H7 (cell line): ENCODE results near the gene SLC25A45. TPM values are rescaled to one million over a fixed set of nuclear protein-coding genes. Genes with fewer than 3 reads are reported as not detected.

Experiments
- DNase-seq: peaks from one replicate; pipeline ENCODE4 v3.0.0; 2012
- H3K27me3 ChIP-seq: 2 replicates; pipeline ENCODE4 v1.6.0; 2011; ENCODE audit warnings: mild to moderate bottlenecking, low read length; ENCODE audit not compliant: control insufficient read depth, insufficient read depth
- H3K36me3 ChIP-seq: replicated peaks from 2 replicates; pipeline ENCODE4 v1.5.1; 2011; ENCODE audit warnings: low read length; ENCODE audit not compliant: control insufficient read depth, insufficient read depth
- H3K4me3 ChIP-seq: 2 replicates; pipeline ENCODE4 v1.5.1; 2011; ENCODE audit warnings: low read depth, mild to moderate bottlenecking, control low read depth, low read length, moderate library complexity; ENCODE audit not compliant: insufficient read depth
- total RNA-seq: library from RNA; depleted of rRNA; stranded (reverse); fragments of >200 nt; shearing (Covaris generic); gene quantifications from 2 replicates; pipeline ENCODE4 v1.2.3, GENCODE V29; 2014

Gene SLC25A45
- total RNA-seq, 1 experiment from 2014 or later: 0.73 TPM

DNA sequence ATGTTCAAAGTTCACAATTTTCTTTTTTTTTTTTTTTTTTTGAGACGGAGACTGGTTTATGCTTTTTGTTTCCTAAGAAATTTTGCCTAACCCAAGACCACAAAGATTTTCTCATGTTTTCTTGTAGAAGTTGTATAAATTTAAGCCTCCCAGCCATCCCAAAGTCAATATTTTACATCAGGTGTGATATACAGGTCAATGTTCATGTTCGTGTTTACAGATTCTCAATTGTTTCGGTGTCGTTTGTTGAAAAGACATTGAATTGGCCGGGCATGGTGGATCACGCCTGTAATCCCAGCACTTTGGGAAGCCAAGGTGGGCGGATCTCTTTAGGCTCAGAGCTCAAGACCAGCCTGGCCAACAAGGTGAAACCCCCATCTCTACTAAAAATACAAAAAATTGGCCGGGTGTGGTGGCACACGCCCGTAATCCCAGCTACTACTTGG lies 19.4 kb upstream of the SLC25A45 start:
- H3K36me3 ChIP-seq: peaks cover 6% of the 10 kb centered on the region
- no peak for DNase-seq
- H3K27me3 ChIP-seq: no peaks in the 10 kb centered on the region
- H3K4me3 ChIP-seq: no peak overlapping the region

DNA sequence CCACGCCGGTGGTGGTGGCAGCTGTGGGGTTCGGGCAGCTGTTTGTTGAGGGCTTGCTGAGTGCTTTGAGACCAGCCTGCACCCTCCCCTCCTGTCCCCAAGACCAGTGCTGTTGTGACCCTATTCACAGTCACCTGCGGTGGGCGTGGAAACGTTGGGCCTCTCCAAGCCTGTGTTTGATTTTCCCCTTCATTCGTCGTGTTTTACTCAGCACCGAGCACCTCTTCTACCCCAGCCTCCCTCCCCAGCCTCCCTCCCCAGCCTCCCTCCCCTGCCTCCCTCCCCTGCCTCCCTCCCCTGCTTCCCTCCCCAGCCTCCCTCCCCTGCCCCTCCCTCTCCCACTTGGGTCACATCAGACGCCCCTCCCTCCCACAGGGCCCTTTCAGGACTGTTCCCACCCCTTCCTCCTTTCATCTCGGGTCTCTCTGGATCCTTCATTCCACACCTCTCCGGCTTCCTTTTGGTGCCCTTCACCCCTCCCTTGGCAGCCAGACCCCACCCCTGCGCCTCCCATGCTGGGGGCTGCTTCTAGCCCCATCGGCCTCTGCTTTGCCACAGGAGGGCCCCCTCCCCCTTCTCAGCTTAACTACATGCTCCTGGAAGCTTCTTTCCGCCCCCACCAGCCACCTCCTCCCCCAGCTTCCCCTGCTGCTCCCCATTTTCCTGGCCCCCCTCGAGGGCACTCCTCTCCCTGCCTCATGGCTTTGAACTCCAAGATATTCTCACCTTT lies 18.8 kb upstream of the SLC25A45 start:
- peaks cover 6% of the 10 kb centered on the region for H3K36me3 ChIP-seq
- peak; percentile 76 for DNase-seq

DNA sequence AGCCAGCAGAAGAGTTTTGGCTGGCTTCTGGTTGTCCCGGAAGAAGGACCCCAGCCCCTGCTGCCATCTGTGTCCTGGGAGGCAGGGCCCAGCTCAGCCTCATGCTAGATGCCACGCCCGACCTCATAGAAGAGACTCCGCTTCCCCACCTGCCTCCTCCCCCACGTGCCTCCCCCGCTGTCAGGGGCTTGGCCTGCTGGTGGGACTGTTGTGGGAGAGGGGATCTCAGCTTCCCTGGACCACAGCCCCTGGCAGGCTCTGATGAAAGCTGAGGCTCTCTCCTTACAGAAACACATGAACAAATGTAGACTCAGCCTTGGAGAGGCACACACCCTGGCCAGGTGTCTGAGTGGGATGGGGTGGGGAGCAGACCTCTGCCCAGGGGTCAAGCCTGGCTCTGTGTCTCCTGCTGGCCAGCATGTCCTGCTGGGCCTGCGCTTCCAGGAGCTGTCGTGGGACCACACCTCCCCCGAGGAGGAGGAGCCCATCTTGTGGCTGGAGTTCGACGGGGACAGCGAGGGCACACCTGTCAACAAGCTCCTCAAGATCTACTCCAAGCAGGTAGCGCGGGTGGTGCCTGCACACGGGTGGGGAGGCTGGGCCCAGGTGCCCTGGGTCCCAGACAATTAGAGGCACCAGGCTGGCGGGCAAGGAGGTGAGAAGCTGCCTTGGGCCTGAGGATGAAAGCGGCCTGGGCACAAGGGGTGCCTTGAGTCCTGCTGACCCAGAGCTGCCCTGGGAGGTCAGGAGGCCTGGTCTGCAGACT lies 18.0 kb upstream of the SLC25A45 start:
- H3K36me3 ChIP-seq: peaks cover 6% of the 10 kb centered on the region
- no peaks in the 10 kb centered on the region for H3K27me3 ChIP-seq
- no peak for DNase-seq
- H3K4me3 ChIP-seq: no peak overlapping the region

More for the DNA sequence above, 18.8 kb upstream of the SLC25A45 start:
- H3K4me3 ChIP-seq: no peak overlapping the region
- no peaks in the 10 kb centered on the region for H3K27me3 ChIP-seq

DNA sequence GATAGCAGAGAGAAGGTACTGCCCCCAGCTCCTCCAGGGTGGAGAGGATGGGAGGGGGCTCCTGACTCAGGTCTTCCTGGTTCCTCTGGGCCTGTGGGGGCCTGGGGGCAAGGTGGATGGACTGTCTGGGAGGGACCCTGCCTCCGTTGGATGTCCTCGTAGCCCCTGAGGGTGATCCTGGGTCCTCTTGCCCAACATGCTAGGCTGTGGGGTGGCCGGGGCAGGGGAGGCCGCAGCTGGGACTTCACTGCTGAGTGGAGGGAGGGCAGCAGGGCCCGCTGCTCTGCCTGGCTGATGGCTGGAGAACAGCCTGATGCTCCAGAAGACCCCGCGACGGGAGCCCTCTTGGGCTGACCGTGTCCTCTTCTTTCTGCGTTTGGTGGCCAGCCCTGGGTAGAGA lies 17.4 kb upstream of the SLC25A45 start:
- H3K36me3 ChIP-seq: peaks cover 4% of the 10 kb centered on the region
- no peak overlapping the region for H3K4me3 ChIP-seq
- DNase-seq: no peak
- no peaks in the 10 kb centered on the region for H3K27me3 ChIP-seq

DNA sequence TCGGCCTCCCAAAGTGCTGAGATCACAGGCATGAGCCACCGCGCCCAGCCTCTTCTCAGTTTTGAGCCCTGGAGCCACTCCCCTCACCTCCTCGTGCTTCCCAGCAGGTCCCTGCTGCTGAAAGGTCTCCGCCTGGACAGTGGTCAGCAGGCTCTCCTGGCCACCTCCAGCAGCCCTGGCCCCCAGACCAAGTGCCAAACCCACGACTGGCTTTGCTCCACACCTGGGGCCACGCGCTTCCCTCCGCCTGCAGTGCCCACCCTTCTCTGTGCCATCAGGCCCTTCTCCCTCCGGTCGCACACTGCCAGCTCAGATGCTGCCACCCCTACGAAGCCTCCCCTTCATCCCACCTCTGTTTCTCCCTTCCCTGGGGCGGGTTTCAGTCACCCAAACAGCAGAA lies 16.8 kb upstream of the SLC25A45 start:
- DNase-seq: no peak
- H3K27me3 ChIP-seq: no peaks in the 10 kb centered on the region
- H3K4me3 ChIP-seq: no peak overlapping the region
- H3K36me3 ChIP-seq: peaks cover 4% of the 10 kb centered on the region

DNA sequence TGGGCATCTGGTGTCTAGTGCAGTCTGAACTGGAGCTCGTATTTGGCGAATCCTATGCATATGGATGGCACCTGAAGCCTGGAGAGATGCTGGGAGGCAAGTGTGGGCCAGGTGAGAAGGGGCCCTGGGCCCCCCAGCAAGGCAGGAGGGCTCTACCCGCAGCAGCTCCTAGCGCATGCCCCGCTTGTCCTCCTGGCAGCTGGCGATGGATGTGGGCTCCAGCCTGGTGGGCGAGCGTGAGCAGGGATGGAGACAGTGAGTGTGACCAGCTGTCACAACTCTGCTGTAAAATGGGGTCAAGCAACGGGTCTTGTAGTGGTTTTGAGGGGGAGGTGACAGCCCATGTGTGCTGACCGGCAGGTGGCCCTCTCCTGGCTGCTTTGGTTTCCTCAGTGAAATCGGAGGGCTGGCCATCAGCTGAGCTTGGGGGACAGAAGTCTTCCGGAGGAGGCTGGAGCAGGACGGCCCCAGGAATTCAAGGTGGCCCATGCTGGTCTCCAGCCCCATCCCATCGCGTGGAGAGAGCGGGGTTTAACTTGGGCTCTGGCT lies 16.0 kb upstream of the SLC25A45 start:
- DNase-seq: peak; percentile 58
- H3K4me3 ChIP-seq: no peak overlapping the region
- no peaks in the 10 kb centered on the region for H3K27me3 ChIP-seq
- H3K36me3 ChIP-seq: peaks cover 4% of the 10 kb centered on the region

DNA sequence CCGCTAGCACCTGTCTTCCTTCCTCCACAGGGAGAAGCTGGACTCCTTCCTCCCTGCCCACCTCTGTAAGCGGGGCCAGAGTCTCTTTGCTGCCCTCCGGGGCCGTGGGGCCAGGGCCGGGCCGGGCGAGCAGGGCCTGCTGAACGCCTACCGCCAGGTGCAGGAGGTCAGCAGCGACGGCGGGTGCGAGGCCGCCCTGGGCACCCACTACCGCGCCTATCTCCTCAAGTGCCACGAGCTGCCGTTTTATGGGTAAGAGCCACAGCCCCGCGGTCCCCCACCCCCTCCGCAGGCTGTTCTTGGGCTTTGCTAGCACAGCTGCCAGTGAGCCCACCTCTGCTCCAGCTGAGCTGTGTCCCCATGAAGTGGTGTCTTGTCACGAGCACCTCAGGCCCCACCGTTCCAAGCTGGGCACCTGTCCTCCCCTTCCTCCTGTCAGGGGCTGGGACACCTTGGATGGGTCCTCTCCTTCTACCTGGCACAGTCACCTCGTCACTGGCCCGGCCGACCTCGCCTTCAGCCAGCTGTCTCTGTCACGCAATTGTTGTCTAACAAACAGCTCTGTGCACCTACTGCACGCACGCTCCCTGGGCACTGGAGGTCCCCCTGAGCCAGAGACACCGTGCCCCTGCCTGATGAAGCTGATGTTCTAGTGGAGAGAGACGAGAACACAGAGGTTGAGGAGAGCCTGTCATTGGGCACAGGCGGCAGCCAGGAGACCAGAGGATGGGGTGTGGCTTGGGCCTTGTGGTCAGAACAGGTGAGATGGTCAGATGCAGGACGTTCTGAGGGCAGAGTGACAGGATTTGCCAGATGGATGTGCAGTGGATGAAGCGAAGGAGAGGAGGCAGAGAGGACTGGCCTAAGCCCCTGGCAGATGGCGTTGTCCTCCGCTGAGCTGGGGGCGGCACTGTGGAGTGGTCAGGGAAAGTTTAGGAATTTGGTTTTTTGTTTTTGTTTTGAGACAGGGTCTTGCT lies 14.6 kb upstream of the SLC25A45 start:
- no peak for DNase-seq
- peaks cover 4% of the 10 kb centered on the region for H3K36me3 ChIP-seq
- H3K4me3 ChIP-seq: no peak overlapping the region
- no peaks in the 10 kb centered on the region for H3K27me3 ChIP-seq

DNA sequence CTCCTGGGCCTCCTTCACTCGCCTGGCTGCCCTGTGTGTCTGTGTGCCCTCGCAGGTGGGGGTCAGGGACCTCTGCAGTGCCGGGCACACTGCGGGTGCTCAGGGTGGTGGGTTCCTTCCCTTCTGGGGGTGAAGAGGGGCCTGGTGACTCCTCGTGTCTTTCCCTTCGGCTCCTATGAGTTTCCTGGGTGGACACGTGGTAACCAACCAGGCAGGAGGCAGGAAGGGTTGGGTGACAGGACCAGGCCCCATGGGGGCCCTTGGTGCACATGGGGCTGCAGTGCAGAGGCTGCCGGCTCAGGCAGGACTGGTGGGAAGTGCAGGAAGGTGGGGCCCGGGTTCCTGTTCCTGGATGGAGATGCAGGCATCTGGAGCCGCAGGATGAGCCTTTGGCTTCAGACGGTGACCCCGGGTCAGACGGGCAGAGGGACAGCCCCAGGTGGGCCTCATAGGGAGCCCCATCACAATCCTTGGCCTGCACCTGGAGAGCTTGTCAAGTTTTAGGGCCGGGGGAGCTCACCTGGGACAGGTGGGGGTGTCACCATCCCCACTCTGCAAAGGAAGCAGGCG lies 13.6 kb upstream of the SLC25A45 start:
- H3K36me3 ChIP-seq: peaks cover 4% of the 10 kb centered on the region
- H3K27me3 ChIP-seq: no peaks in the 10 kb centered on the region
- no peak for DNase-seq
- no peak overlapping the region for H3K4me3 ChIP-seq

DNA sequence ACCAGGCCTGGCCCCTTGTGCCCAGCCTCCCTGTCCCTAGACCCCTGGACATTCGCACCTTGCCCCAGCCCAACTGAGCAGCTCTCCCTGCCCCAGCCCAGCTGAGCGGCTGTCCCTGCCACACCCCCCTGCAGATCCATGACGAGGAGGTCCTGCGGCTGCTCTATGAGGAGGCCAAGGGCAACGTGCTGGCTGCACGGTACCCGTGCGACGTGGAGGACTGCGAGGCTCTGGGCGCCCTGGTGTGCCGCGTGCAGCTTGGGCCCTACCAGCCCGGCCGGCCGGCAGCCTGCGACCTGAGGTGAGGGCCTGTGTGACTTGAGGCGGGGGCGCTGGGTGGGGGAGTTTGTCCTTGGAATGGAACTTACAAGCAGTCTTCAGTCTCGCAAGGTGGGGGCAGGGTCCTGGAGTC lies 11.7 kb upstream of the SLC25A45 start:
- peak; percentile 54 for DNase-seq
- H3K27me3 ChIP-seq: no peaks in the 10 kb centered on the region
- peaks cover 2% of the 10 kb centered on the region; the same call in 1 of the 2 replicates for H3K36me3 ChIP-seq
- H3K4me3 ChIP-seq: no peak overlapping the region

DNA sequence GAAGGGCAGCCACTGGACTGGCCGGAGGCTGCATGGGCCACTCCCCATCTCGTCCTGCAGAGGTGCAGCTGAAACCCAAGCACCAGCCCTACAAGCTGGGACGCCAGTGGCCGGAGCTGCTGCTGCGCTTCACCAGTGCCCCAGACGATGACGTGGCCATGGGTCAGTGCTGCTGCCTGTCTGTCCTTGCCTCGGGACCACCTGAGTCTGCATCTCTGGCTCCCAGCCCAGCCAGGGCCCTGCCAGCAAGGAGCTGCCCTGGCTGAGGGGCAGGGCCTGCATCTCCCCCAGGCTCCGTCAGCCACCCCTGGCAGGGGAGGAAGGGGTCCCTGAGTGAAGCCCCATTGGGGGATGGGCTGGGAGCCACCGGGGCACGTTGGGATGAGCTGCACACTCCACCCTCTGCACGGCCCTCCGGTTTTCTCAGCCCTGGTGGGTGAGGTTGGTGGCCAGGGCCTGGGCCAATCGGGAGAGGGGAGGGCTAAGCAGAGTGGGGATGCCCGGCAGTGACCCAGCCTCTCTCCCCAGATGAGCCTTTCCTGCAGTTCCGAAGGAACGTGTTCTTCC lies 11.2 kb upstream of the SLC25A45 start:
- H3K4me3 ChIP-seq: no peak overlapping the region
- DNase-seq: peak; percentile 61
- H3K27me3 ChIP-seq: no peaks in the 10 kb centered on the region
- H3K36me3 ChIP-seq: peaks cover 2% of the 10 kb centered on the region; the same call in 1 of the 2 replicates

DNA sequence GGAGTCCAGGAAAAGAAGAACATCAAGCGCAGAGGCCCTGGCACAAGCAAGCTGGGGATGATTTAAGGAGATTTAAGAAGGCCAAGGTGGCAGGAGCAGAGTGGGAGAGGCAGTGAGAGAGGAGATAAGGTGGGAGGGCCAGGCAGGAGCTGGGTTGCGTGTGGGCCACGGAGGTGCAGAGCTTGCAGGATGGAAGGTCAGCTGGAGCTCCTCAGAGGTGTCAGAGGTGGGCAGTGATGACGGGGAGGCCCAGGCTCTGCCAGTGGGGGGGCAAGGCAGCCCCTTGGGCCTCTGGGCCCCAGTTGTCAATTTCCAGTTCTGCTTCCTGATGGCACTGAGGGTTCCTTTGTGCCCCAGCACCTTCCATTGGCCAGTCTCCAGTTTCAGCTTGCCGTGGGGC lies 10.5 kb upstream of the SLC25A45 start:
- no peak for DNase-seq
- Histone ChIP-seq H3K36me3 (peaks cover 2% of the 10 kb centered on the region; the same call in 1 of the 2 replicates), H3K27me3 (no peaks in the 10 kb centered on the region), H3K4me3 (no peak overlapping the region)

DNA sequence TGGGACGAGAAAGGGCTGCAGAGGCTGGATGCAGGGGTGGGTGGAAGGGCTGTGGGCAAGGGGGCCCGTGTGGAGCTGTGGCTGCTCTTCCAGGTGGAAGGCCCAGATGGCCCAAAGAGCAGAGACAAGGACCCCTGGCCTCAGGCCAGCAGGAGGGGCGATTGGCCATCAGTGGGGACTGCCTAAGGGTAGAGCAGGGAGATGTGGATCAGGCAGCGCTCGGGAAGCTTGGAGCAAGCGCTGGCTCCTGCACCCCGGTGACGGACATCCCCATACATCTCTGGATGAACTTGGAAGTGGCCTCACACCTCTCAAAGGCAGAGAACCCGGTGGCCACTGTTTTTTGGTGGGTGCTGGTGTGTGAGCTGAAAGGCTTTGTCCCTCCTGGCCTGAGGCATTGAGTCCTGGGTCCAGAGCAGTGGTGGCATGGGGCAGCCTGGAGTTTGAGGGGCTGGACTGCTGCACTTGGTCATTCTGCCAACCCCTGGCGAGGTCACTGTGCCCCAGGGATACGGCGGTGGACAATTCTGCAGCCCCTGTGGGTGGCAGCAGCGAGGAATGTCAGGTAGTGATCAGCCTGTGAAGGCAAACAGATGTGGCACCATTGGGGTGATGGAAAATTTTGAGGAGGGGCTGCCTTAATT lies 9.9 kb upstream of the SLC25A45 start:
- no peak for DNase-seq
- no peaks in the 10 kb centered on the region for H3K27me3 ChIP-seq
- peaks cover under 1% of the 10 kb centered on the region; the same call in 1 of the 2 replicates for H3K36me3 ChIP-seq
- no peak overlapping the region for H3K4me3 ChIP-seq

DNA sequence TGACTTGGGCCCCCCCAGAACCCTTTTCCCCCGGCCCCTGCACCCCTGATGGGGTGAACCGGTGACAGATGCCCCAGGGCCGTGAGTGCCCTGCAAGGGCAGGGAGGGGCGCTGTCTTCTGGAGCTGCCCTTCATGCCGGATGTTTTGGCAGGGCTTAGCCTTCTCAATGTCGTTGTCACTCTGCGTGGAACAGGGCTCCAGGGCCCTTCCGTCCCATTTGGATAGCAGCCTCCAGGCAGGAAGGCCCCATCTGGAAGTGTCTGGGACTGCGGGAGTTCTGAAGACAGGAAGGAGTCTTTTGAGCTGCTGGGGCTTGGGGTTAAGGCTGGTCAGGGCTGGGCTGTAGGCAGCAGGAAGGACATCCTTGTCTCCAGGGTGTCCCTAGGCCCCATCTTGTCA lies 8.6 kb upstream of the SLC25A45 start:
- peak; percentile 82 for DNase-seq
- H3K4me3 ChIP-seq: no peak overlapping the region
- H3K36me3 ChIP-seq: no peaks in the 10 kb centered on the region
- no peaks in the 10 kb centered on the region for H3K27me3 ChIP-seq
